Upper lobe of left lung (tissue), 4 donors: ENCODE measurements around the gene CD300A.

Experiments used
- CTCF ChIP-seq, 6 experiments: fragments of 450-650 bp in 4 of 6; fragments of 200-600 bp in 2 of 6; sonication (generic) in 2 of 6; IDR thresholded peaks; one replicate each; pipeline ENCODE4 v1.5.1; 2016 to 2019; ENCODE audit warnings: antibody characterized with exemption in 6 of 6
- POLR2A ChIP-seq, 4 donors: fragments of 450-650 bp; IDR thresholded peaks; one replicate each; pipeline ENCODE4 v1.5.1; 2016 to 2017; ENCODE audit warnings: antibody characterized with exemption in 4 of 4, mild to moderate bottlenecking in 2 of 4
- POLR2AphosphoS5 ChIP-seq, 2 donors: sonication (generic); formaldehyde crosslinking; IDR thresholded peaks; one replicate each; pipeline ENCODE4 v1.5.1; 2017; ENCODE audit warnings: antibody characterized with exemption in 2 of 2

GRCh38 chr17:74529243-74529642 is 62.8 kb downstream of the CD300A start:
- TF ChIP-seq CTCF (IDR thresholded peaks at IDR 0.05) (no peak), POLR2AphosphoS5 (IDR thresholded peaks at IDR 0.05) (no peak), POLR2A (IDR thresholded peaks at IDR 0.05) (no peak)
